Right hindlimb (tissue), 1 donor: ENCODE results near the gene PKHD1.

ENCODE experiments used
- DNase-seq: peaks from one replicate; pipeline ENCODE4 v3.0.0-alpha.2; 2018

PKHD1 gene

GRCh38 chr6:52042141-52042885 is 45.1 kb downstream of the PKHD1 start:
- no peak for DNase-seq

- DNase-seq: no peak
These were observed 46.3 kb downstream of the PKHD1 start for GRCh38 chr6:52041134-52041533.

GRCh38 chr6:52027699-52028098 is 59.7 kb downstream of the PKHD1 start:
- DNase-seq: no peak

GRCh38 chr6:52024451-52025068 is 62.9 kb downstream of the PKHD1 start:
- DNase-seq: no peak

- no peak for DNase-seq
These were observed 64.7 kb downstream of the PKHD1 start for GRCh38 chr6:52022675-52023074.

GRCh38 chr6:52020945-52021570 is 66.4 kb downstream of the PKHD1 start:
- no peak for DNase-seq

- DNase-seq: no peak
These were observed 67.5 kb downstream of the PKHD1 start for GRCh38 chr6:52019881-52020280.

GRCh38 chr6:52019092-52019491 is 68.3 kb downstream of the PKHD1 start:
- DNase-seq: no peak

GRCh38 chr6:52016915-52017748 is 70.3 kb downstream of the PKHD1 start:
- DNase-seq: no peak

GRCh38 chr6:52015953-52016352 is 71.5 kb downstream of the PKHD1 start:
- no peak for DNase-seq

- DNase-seq: no peak
These were observed 73.0 kb downstream of the PKHD1 start for GRCh38 chr6:52014391-52014790.

- no peak for DNase-seq
These were observed 74.4 kb downstream of the PKHD1 start for GRCh38 chr6:52013035-52013434.

GRCh38 chr6:52012582-52012981 is 74.8 kb downstream of the PKHD1 start:
- no peak for DNase-seq

GRCh38 chr6:52010806-52011205 is 76.6 kb downstream of the PKHD1 start:
- DNase-seq: no peak

GRCh38 chr6:52010145-52010544 is 77.3 kb downstream of the PKHD1 start:
- no peak for DNase-seq

- no peak for DNase-seq
These were observed 77.8 kb downstream of the PKHD1 start for GRCh38 chr6:52009466-52010140.

GRCh38 chr6:52000064-52000463 is 87.3 kb downstream of the PKHD1 start:
- DNase-seq: no peak

- no peak for DNase-seq
These were observed 91.0 kb downstream of the PKHD1 start for GRCh38 chr6:51996296-51996947.

- DNase-seq: no peak
These were observed 92.1 kb downstream of the PKHD1 start for GRCh38 chr6:51995214-51995755.

GRCh38 chr6:51992876-51993275 is 94.5 kb downstream of the PKHD1 start:
- no peak for DNase-seq

- DNase-seq: no peak
These were observed 97.6 kb downstream of the PKHD1 start for GRCh38 chr6:51989789-51990188.

GRCh38 chr6:51986864-51987263 is 100.5 kb downstream of the PKHD1 start:
- DNase-seq: no peak
